ENCODE results near the gene SMIM26.

The SMIM26 gene

DNA sequence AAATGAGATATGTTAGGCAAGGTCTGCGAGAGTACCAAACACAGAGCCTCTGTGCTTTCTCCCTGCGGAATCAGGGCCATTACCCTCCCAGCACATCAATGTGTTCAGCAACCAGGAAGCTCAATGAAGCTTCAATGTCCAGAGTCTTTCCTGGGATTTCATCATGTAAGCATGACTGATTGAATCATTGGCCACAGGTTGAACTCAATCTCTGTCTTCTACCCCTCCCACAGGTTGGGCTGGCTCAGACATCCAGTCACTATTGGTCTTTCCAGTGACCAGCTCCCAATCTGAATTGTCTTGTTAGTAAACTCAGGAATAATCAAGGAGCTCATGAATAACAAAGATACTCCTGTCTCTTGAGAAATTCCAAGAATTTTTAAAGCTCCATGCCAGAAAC lies 17.9 kb downstream of the SMIM26 start:
- no peak for DNase-seq

DNA sequence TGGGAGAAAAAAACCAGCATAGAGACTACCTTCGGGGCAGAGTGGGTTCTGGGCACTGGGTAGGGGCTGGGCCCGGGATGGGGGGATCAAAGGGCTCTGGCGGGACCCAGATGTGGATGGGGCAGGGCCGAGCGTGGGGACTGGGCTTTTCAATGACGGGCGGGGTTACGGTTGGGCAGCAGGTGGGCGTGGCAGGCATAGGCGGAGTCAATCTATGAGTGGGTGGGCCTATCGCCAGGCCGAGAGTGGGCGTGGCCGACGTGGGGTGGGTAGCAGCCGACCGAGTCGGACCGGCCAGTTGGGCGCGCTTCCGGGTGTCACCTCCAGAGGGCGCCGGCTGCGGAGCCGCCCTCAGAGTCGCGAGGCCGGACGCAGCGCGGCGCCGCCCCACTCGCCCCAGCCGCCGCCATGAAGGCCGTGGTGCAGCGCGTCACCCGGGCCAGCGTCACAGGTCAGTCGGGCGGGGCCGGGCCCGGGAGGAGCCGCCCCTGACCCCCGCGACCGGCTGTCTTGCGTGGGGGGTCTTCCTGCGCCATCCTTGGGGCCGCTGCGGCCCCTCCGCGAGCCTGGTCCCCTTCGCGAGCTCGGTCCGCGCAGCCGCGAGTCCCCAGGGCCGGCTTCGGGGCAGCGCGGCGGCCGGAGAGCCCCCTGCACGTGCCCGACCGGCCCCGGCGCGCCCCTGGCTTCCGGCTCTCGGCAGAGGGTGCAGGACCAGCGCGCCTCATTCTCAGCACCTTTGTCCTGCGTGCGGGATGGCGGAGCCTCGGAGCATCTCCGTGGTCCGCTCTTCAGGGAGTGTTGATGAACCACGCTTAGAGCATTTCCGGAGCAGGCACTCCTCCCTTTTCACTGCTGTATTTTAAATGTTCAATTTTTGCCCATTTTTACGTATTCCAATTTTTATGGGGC lies 20.7 kb downstream of the SMIM26 start, which contains the start of gene DTD1:
TSS of gene DTD1 (plus strand) at position 390 of the 909 bp plus-strand sequence. CDS start at position 409, 19 bp downstream.
- peak; percentile 58 to 76 (median 68) for DNase-seq

DNA sequence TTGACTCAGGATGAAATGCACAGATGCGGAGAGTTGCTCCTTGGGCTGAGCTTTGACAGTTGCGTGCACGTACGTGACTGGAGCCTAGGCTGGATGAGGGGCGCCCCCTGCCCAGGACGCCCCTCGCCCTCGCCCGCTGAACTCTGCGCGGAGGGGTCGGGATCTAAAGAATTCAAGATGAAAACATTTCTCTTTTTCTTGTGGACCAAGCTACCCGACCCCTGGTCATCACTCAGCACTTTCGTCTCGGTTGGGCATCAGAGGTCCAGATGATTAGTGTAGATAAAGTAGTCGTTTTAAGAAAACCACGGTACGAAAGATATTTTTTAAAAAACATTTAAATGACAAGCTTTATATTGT lies 21.3 kb downstream of the SMIM26 start:
- DNase-seq, result no peak

DNA sequence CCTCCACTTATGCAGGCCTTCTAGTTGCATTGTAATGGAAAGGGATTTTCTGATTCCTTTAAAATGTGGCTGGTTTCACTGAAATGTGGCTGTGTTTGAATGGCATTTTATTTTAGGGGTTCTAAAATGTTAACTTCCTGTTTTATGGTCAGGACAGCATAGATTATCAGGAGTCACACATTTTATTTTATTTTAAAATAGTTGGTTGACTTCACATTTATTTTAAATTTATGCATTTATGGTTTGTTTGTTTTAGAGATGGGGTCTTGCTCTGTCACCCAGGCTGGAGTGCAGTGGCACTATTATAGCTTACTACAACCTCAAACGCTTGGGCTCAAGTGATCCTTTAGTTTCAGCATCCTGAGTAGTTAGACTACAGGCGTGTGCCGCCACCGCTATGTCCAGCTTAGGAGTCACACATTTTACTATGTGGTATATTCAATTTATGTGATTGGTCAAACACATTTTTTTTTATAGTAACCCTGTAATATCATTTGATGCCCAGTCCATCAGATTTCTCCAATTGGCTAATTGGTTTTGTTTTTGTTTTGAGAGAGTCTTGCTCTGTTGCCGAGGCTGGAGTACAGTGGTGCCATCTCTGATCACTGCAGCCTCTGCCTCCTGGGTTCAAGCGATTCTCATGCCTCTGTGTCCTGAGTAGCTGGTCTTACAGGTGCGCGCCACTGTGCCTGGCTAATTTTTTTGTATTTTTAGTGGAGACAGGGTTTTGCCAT lies 22.9 kb downstream of the SMIM26 start:
- DNase-seq, result no peak

DNA sequence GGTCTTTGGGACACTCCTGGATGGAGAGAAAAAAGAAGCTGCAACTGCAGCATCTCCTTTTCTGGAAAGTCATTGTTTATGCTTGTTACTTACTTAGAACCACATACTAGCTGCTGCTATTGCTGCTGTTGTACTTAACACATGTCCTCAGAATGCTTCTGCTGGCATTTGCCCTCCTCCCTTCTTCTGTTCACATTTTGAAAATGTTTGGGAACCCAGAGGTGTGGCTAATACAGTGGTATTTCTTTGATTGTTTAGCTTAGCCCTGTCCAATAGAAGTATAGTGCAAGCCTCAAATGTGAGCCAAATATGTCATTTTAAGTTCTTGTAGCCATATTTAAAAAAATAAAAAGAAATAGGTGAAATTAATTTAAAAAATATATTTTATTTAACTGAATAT lies 29.0 kb downstream of the SMIM26 start:
- DNase-seq, result no peak

DNA sequence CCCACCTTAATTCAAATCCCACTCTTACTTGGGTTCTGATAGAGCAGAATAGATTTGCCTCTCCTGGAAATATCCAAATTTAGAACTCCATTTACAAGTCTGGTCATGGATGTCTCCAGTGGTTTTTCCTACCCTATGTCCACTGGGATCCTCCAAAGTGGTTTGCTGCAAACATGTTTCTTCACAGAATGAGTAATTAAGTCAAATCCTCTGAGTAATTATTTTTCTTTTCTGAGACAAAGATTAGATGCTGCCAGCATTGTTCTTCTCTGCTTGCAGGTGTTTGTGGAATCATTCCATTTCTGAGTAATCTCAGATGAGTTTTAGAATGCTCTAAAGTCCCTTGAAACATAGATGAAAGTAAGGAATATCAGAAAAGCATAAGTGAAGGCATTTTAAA lies 42.5 kb downstream of the SMIM26 start:
- DNase-seq, result no peak

DNA sequence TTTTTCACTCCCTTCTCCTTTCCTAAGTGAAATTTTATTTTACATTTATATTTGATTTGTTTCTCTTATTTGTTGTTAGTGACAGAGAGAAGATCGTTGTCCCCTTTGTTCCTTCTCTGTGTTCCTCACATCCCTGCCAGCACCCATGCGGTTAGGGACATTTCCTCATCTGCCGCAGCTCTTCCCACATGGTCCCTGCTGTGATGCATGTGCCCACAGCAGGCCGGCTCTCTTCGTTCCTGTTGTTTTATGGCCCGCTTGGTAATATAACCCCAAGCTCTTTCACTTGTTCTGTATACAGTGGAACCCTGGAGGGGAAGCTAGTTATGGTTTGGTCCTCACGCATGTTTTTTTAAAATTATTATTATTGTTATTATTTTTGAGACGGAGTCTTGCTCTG lies 44.3 kb downstream of the SMIM26 start:
- DNase-seq, result no peak

GRCh38 chr20:18613553-18613952 lies 46.3 kb downstream of the SMIM26 start:
- no peak for DNase-seq

- DNase-seq, result no peak
These were observed 47.0 kb downstream of the SMIM26 start for GRCh38 chr20:18614244-18614643.

DNA sequence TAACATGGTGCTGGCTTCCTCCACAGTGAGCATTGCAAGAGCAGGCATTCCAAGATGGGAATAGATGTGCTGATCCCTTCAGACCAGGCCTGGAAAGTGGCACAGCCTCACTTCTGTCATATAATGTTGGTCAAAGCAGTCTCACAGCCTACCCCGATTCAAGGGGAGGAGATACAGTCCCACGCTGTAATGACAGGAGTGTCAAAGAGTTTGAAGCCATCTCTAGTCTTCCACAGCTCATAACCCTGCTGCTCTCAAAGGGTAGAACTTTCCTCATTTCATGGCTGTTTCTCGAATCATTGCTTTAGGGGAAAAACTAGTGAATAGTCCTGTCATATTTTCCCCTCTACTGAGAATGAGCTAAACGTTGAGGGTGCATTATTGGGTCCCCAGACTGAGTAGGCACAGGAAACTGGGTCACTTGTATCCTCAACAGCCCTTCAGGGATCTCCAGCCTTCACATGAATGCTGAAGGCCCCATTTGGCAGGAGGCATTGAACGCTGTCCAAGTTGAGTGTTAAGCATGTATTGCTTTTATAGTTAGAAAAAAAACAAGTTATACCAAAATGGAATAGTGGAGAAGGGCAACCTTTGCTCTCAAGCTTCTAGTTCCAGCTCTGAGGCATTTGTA lies 47.9 kb downstream of the SMIM26 start:
- DNase-seq, result no peak
